H9 (cell line): ENCODE results near the gene ZNF81. TPM values are rescaled to one million over a fixed set of nuclear protein-coding genes. Genes with fewer than 3 reads are reported as not detected.

Experiments
- DNase-seq: peaks from one replicate; pipeline ENCODE4 v3.0.0-alpha.2; 2017
- H2AFZ ChIP-seq: one replicate; pipeline ENCODE4 v1.6.1; 2013; ENCODE audit warnings: mild to moderate bottlenecking, low read length, control low read depth, moderate library complexity
- H2AK5ac ChIP-seq: 2 replicates; pipeline ENCODE4 v1.6.1; 2013; ENCODE audit warnings: low read length, control low read depth, mixed read lengths; ENCODE audit not compliant: insufficient read length
- H2BK120ac ChIP-seq: one replicate; pipeline ENCODE4 v1.6.1; 2013; ENCODE audit warnings: low read depth, mild to moderate bottlenecking, low read length, control low read depth, inconsistent platforms; ENCODE audit not compliant: poor library complexity, severe bottlenecking
- H2BK12ac ChIP-seq: 2 replicates; pipeline ENCODE4 v1.6.1; 2013; ENCODE audit warnings: low read length, control low read depth, mixed read lengths, low read depth; ENCODE audit not compliant: insufficient read length
- H2BK15ac ChIP-seq: 2 replicates; pipeline ENCODE4 v1.6.1; 2013; ENCODE audit warnings: low read depth, low read length, control low read depth
- H2BK20ac ChIP-seq: one replicate; pipeline ENCODE4 v1.6.1; 2013; ENCODE audit warnings: low read depth, mild to moderate bottlenecking, low read length, control low read depth, inconsistent platforms; ENCODE audit not compliant: poor library complexity, severe bottlenecking
- H2BK5ac ChIP-seq: 2 replicates; pipeline ENCODE4 v1.6.1; 2013; ENCODE audit warnings: low read length, control low read depth, mixed read lengths; ENCODE audit not compliant: insufficient read length
- H3K14ac ChIP-seq: 2 replicates; pipeline ENCODE4 v1.6.1; 2013; ENCODE audit warnings: low read length, control low read depth; ENCODE audit not compliant: insufficient read depth
- H3K18ac ChIP-seq: 2 replicates; pipeline ENCODE4 v1.6.1; 2013; ENCODE audit warnings: low read depth, mild to moderate bottlenecking, mixed read lengths, low read length, control low read depth; ENCODE audit not compliant: insufficient read length
- H3K23ac ChIP-seq: 2 replicates; pipeline ENCODE4 v1.6.1; 2013; ENCODE audit warnings: low read length, control low read depth, mixed read lengths, low read depth; ENCODE audit not compliant: insufficient read length
- H3K23me2 ChIP-seq: 2 replicates; pipeline ENCODE4 v1.6.1; 2013; ENCODE audit warnings: low read depth, mild to moderate bottlenecking, mixed read lengths, low read length, control low read depth; ENCODE audit not compliant: insufficient read length, poor library complexity, severe bottlenecking
- H3K27ac ChIP-seq: 2 replicates; pipeline ENCODE4 v1.5.1; 2013; ENCODE audit warnings: low read length, control low read depth, mixed read lengths, low read depth; ENCODE audit not compliant: insufficient read length
- H3K27me3 ChIP-seq: 2 replicates; pipeline ENCODE4 v1.6.1; 2013; ENCODE audit warnings: low read length, control low read depth, inconsistent platforms; ENCODE audit not compliant: insufficient read depth
- H3K4ac ChIP-seq: 2 replicates; pipeline ENCODE4 v1.6.1; 2013; ENCODE audit warnings: low read depth, mild to moderate bottlenecking, control low read depth, inconsistent platforms, low read length, moderate library complexity
- H3K4me1 ChIP-seq: 2 replicates; pipeline ENCODE4 v1.6.1; 2013; ENCODE audit warnings: low read length, control low read depth, inconsistent platforms; ENCODE audit not compliant: insufficient read depth
- H3K4me2 ChIP-seq: 2 replicates; pipeline ENCODE4 v1.6.1; 2013; ENCODE audit warnings: low read length, control low read depth, mixed read lengths; ENCODE audit not compliant: insufficient read length, insufficient read depth
- H3K56ac ChIP-seq: 2 replicates; pipeline ENCODE4 v1.6.1; 2013; ENCODE audit warnings: low read depth, mild to moderate bottlenecking, mixed read lengths, low read length, control low read depth; ENCODE audit not compliant: insufficient read length
- H3K79me1 ChIP-seq: 2 replicates; pipeline ENCODE4 v1.6.1; 2013; ENCODE audit warnings: low read depth, mild to moderate bottlenecking, moderate library complexity, low read length, control low read depth, inconsistent platforms; ENCODE audit not compliant: insufficient read depth, poor library complexity, severe bottlenecking
- H3K79me2 ChIP-seq: 2 replicates; pipeline ENCODE4 v1.6.1; 2013; ENCODE audit warnings: low read length, control low read depth, inconsistent platforms; ENCODE audit not compliant: insufficient read depth
- H3K9ac ChIP-seq: 2 replicates; pipeline ENCODE4 v1.6.1; 2013; ENCODE audit warnings: low read length, control low read depth, mixed read lengths; ENCODE audit not compliant: insufficient read length; ENCODE audit errors: extremely low read depth
- H3K9me3 ChIP-seq: one replicate; pipeline ENCODE4 v1.6.1; 2013; ENCODE audit warnings: low read depth, low read length, inconsistent platforms; ENCODE audit not compliant: control insufficient read depth
- H3T11ph ChIP-seq: one replicate; pipeline ENCODE4 v1.6.1; 2013; ENCODE audit warnings: mild to moderate bottlenecking, low read length, control low read depth, inconsistent platforms
- H4K20me1 ChIP-seq: one replicate; pipeline ENCODE4 v1.6.1; 2013; ENCODE audit not compliant: control insufficient read depth, insufficient read length, insufficient read depth
- H4K5ac ChIP-seq: 2 replicates; pipeline ENCODE4 v1.6.1; 2013; ENCODE audit warnings: low read depth, mild to moderate bottlenecking, mixed read lengths, low read length, control low read depth; ENCODE audit not compliant: insufficient read length
- H4K8ac ChIP-seq: replicated peaks from 2 replicates; pipeline ENCODE4 v1.6.1; 2013; ENCODE audit warnings: low read length, control low read depth, mixed read lengths, low read depth; ENCODE audit not compliant: insufficient read length
- H4K91ac ChIP-seq: 2 replicates; pipeline ENCODE4 v1.6.1; 2013; ENCODE audit warnings: low read depth, mild to moderate bottlenecking, moderate library complexity, mixed read lengths, low read length, control low read depth; ENCODE audit not compliant: insufficient read length
- H3K27ac Mint-ChIP-seq, 3 experiments: 2 replicates in 2 of 3; 3 replicates in 1 of 3; pipeline ENCODE4 v1.8.0; 2020 to 2021; ENCODE audit warnings: mixed read lengths in 3 of 3, mild to moderate bottlenecking in 1 of 3, moderate library complexity in 1 of 3
- H3K27me3 Mint-ChIP-seq: 2 replicates; pipeline ENCODE4 v1.8.0; 2021; ENCODE audit warnings: low read depth, mild to moderate bottlenecking, moderate library complexity, mixed read lengths
- H3K36me3 Mint-ChIP-seq, 3 experiments: 2 replicates in 2 of 3; 3 replicates in 1 of 3; pipeline ENCODE4 v1.8.0; 2020 to 2021; ENCODE audit warnings: low read depth in 3 of 3, mixed read lengths in 3 of 3; ENCODE audit not compliant: insufficient read depth in 1 of 3
- H3K4me1 Mint-ChIP-seq, 2 experiments: 2 replicates each; pipeline ENCODE4 v1.8.0; 2020; ENCODE audit warnings: mixed read lengths in 2 of 2
- H3K4me3 Mint-ChIP-seq, 2 experiments: 2 replicates in 1 of 2; 3 replicates in 1 of 2; pipeline ENCODE4 v1.8.0; 2020 to 2021; ENCODE audit warnings: mild to moderate bottlenecking in 2 of 2, mixed read lengths in 2 of 2, moderate library complexity in 1 of 2
- H3K9me3 Mint-ChIP-seq, 2 experiments: 2 replicates in 1 of 2; 3 replicates in 1 of 2; pipeline ENCODE4 v1.8.0; 2020; ENCODE audit warnings: mild to moderate bottlenecking in 2 of 2, mixed read lengths in 2 of 2, moderate library complexity in 1 of 2
- CTCF ChIP-seq: fragments of 200-600 bp; sonication (generic); conservative IDR thresholded peaks from 3 replicates; pipeline ENCODE4 v1.8.0; 2021; ENCODE audit warnings: antibody characterized with exemption, mild to moderate bottlenecking
- total RNA-seq: library from RNA; stranded (reverse); gene quantifications from 2 replicates; pipeline ENCODE4 v1.2.1, GENCODE V29; 2021

The ZNF81 gene
- total RNA-seq, 1 experiment from 2014 or later: 11.0 TPM

GRCh38 chrX:47898024-47898423, 61.3 kb downstream of the ZNF81 start:
- H4K20me1 ChIP-seq: no peaks in the 10 kb centered on the region
- no peaks in the 10 kb centered on the region for H3K4me1 ChIP-seq
- H4K91ac ChIP-seq: no peak overlapping the region
- no peak overlapping the region for H3T11ph ChIP-seq
- no peaks in the 10 kb centered on the region for H3K27me3 ChIP-seq
- no peak overlapping the region for H3K14ac ChIP-seq
- H3K9me3 Mint-ChIP-seq: peaks cover 65 to 67% of the 10 kb centered on the region in 2 experiments
- no peak overlapping the region for H3K4ac ChIP-seq
- H2AFZ ChIP-seq: no peak overlapping the region
- H3K79me2 ChIP-seq: no peaks in the 10 kb centered on the region
- H3K4me3 Mint-ChIP-seq: no peak overlapping the region
- H2AK5ac ChIP-seq: no peak overlapping the region
- peaks cover 5 to 6% of the 10 kb centered on the region in 2 experiments; a peak in 1 of 4 replicates for H3K4me1 Mint-ChIP-seq
- no peak overlapping the region for H3K9ac ChIP-seq
- peaks cover 22% of the 10 kb centered on the region for H3K9me3 ChIP-seq
- no peak overlapping the region for H2BK20ac ChIP-seq
- no peak overlapping the region for H4K8ac ChIP-seq
- TF ChIP-seq CTCF: no peak
- no peak overlapping the region for H2BK12ac ChIP-seq
- no peaks in the 10 kb centered on the region for H3K79me1 ChIP-seq
- H3K4me2 ChIP-seq: no peak overlapping the region
- no peak overlapping the region for H3K56ac ChIP-seq
- no peak overlapping the region for H4K5ac ChIP-seq
- H3K18ac ChIP-seq: no peak overlapping the region
- no peaks in the 10 kb centered on the region for H3K23me2 ChIP-seq
- no peak for DNase-seq
- H3K27me3 Mint-ChIP-seq: no peaks in the 10 kb centered on the region
- no peak overlapping the region for H2BK15ac ChIP-seq
- no peak overlapping the region for H3K27ac Mint-ChIP-seq
- peaks cover 6 to 13% (median 10%) of the 10 kb centered on the region in 3 experiments; a peak in 6 of 7 replicates for H3K36me3 Mint-ChIP-seq
- no peak overlapping the region for H3K23ac ChIP-seq
- H2BK5ac ChIP-seq: no peak overlapping the region
- H2BK120ac ChIP-seq: no peak overlapping the region
- H3K27ac ChIP-seq: no peak overlapping the region
